GM19035 (cell line): Measurements from ENCODE around the gene ANKRD33B.
A peak's percentile ranks its signal among the peaks of the same experiment; 100 is the strongest.

Experiments
- ATAC-seq: cut with Tn5 transposase; IDR thresholded peaks from one replicate; pipeline ENCODE4 v1.9.1; 2021; ENCODE audit not compliant: unreplicated experiment

ANKRD33B gene

DNA sequence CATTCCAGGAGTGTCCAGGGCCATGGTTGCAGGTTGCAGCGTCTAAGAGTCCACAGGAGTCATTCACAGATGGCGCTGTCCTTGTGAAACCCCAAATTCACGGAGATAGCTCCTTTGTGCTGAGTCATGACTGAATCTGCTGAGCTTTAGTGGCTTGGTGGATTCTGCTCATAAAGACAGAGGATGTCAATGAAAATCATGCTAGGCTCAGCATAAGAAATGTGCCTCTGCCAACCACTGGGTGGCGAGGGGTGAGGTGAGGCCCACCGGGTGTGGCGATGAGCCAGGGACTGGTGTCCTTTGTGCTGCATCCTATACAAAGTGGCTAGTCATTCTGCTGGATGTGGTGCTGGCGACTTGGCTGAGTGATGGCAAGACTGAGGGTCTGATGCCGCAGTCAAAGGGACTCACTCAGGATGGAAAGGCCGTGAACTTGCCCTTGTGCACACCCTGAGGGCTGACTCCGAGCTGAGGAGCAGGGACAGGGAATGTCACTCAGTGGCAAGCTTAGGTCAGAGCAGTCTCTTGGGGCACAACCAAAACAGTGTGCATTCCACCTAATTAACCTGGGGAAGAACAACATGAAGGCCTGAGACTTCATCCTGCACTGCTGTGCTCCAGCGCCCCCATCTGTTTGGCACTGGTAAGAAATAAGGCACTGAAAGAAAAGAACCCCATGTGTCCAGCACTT, 125.7 kb downstream of the ANKRD33B start:
- ATAC-seq = no peak

GRCh38 chr5:10690460-10691440, 126.9 kb downstream of the ANKRD33B start:
- no peak for ATAC-seq

DNA sequence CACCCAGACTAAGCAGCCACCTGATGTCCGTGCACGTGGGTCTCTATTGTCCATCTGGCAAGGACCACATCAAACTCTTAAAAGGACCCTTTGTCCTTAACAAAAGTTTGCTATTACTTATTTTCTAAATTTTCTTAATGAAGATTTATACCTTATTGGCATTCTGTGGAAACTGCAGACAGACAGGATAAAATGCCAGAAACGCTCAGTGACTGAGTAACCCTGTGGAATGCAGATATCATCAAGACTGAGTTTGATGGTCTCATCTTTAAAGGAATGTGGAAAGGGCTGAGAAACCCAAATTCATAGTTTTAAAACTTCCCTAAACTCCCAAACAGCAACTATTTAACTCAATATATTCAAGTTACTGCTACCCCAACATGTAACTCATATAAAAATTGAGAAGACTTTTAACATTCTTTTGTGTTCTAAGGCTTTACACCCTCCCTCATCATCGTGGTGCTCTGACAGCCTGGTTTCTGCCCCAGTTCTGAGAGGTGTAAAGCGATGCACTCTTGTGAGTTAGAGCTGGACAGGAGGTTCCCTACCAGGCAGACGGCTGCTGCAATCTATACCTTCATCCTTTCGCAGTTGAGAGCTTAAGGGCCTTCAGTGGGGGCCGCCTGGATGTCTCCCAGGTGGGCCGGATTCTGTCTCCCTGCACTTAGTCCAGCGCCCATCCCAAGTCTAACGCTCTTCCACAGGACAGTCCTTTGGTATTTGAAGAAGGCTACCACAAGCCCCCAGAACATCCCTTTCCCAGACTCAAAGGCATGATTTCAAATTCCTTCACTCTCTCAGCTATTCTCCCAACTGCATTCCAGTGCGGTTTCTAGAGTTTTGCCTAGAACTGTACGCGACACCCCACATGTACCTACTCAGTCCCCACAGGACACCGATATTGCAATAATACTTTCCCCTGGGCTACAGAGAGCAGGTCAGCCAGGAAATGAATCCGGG, 128.2 kb downstream of the ANKRD33B start:
- no peak for ATAC-seq

GRCh38 chr5:10695055-10695649, 131.3 kb downstream of the ANKRD33B start:
- peak; percentile 60 for ATAC-seq

GRCh38 chr5:10695759-10696543, 132.1 kb downstream of the ANKRD33B start:
- ATAC-seq = no peak

GRCh38 chr5:10699281-10699874, 135.5 kb downstream of the ANKRD33B start:
- ATAC-seq = peak; percentile 43

- peak; percentile 54 for ATAC-seq
These were observed 136.1 kb downstream of the ANKRD33B start for GRCh38 chr5:10699987-10700386.

GRCh38 chr5:10700516-10700915, 136.6 kb downstream of the ANKRD33B start:
- no peak for ATAC-seq

- no peak for ATAC-seq
These were observed 137.7 kb downstream of the ANKRD33B start for GRCh38 chr5:10701567-10702039.

- no peak for ATAC-seq
These were observed 138.3 kb downstream of the ANKRD33B start for GRCh38 chr5:10702040-10702629.

DNA sequence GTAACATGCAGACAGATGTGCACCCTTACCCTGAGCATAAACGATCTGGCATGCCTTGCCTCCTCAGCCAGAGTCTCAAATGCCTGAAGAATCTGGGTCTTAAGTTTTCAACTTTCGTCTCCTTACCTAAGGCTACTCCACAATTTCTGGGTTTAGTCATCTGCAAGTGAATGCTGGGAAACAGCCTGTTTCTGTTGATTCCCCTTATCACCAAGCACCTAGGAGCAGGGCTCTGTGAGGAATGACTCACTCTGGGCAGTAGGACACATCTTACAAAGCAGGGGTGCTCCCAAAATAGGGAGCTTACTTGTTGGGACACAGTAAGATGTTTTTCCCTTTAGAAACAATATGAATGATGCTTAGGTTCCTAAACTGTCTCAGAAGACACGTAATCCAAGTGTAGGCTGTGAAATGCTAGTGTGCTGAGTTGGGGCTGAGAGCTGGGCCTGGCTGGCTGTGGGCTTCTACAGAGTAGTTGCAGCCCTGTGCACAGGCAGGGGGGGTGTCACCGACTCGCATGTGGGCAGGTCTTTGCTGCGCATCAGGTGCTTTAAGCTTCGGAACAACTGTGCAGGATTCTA, 139.1 kb downstream of the ANKRD33B start:
- ATAC-seq = no peak

- no peak for ATAC-seq
These were observed 139.8 kb downstream of the ANKRD33B start for GRCh38 chr5:10703676-10704075.

DNA sequence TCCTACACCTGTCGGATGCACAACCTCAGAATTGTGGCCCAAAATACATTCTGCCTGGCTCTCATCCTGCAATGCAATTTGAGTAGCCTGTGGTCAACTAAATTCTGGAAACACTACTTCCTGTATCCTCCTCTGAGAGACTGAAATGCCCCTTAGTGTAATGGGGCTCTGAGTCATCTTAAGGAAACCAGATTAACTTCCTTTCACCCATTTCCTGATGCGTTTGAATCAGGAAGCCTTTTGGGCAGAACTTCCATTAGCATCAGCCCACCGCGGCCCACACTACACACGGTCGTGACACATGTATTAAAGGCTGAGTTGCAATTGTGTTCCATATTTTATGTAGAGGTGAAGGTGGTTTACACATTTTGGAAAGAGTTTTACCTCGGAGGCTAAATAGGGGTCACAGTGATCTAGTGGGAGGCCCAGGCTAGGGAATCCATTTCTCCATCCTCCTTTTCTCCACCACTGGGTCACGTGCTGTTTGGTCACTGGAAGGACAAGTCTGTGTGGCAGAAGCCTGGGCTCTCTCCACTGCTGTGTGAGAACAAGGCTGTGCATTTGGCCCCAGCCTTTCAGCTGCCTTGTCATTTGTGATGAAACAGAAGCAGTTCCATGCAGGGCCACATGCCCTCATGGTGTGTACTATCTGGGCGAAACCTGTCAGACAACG, 141.2 kb downstream of the ANKRD33B start:
- no peak for ATAC-seq

DNA sequence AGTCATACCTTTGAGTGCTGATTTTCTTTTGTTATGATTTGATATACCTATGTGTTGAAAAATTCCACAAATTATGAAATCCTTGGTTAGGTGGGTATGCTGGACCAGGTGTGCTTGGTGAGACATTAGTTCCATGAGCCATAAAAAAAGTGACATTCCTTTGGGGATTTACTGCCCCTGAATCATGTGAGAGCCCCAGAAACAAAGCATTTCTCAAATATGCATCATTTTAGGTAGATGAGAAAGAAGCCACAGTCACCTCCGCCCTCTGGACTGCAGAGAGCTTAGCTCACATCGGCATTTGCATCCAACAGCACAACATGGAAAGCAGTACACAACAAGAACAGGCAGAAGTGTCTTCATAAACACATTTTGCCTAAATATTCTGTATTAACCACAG, 141.9 kb downstream of the ANKRD33B start:
- ATAC-seq = no peak

GRCh38 chr5:10706326-10706725, 142.5 kb downstream of the ANKRD33B start:
- no peak for ATAC-seq
